Duodenal mucosa (tissue), 2 donors: Measurements from ENCODE around the gene KIAA0753.

Source experiments
- H3K27ac ChIP-seq: one replicate; pipeline ENCODE4 v1.7.0; 2013; ENCODE audit warnings: low read depth, low read length
- H3K27me3 ChIP-seq, 2 donors: one replicate each; pipeline ENCODE4 v1.7.0; 2013; ENCODE audit warnings: low read length in 2 of 2, control low read depth in 1 of 2; ENCODE audit not compliant: insufficient read depth in 2 of 2, control insufficient read depth in 1 of 2
- H3K36me3 ChIP-seq, 2 donors: one replicate each; pipeline ENCODE4 v1.7.0; 2013; ENCODE audit warnings: low read length in 2 of 2, control low read depth in 1 of 2; ENCODE audit not compliant: insufficient read depth in 2 of 2, control insufficient read depth in 1 of 2
- H3K4me1 ChIP-seq, 2 donors: one replicate each; pipeline ENCODE4 v1.7.0; 2013; ENCODE audit warnings: low read length in 2 of 2, control low read depth in 1 of 2; ENCODE audit not compliant: insufficient read depth in 2 of 2, control insufficient read depth in 1 of 2
- H3K4me3 ChIP-seq, 2 donors: one replicate each; pipeline ENCODE4 v1.7.0; 2013; ENCODE audit warnings: low read length in 2 of 2, low read depth in 1 of 2
- H3K9ac ChIP-seq, 2 donors: one replicate each; pipeline ENCODE4 v1.7.0; 2013; ENCODE audit warnings: low read length in 2 of 2, low read depth in 1 of 2
- H3K9me3 ChIP-seq, 2 donors: one replicate each; pipeline ENCODE4 v1.7.0; 2013; ENCODE audit warnings: low read length in 2 of 2, control low read depth in 1 of 2; ENCODE audit not compliant: control insufficient read depth in 1 of 2

The KIAA0753 gene

GRCh38 chr17:6554342-6554741 is 86.2 kb downstream of the KIAA0753 start:
- H3K9ac ChIP-seq = no peak overlapping the region
- H3K27me3 ChIP-seq = peaks cover 14 to 15% of the 10 kb centered on the region in 2 donors
- H3K36me3 ChIP-seq = no peaks in the 10 kb centered on the region
- no peaks in the 10 kb centered on the region for H3K9me3 ChIP-seq
- peaks cover 18 to 25% of the 10 kb centered on the region in 2 donors for H3K4me1 ChIP-seq
- H3K27ac ChIP-seq = no peak overlapping the region
- H3K4me3 ChIP-seq = no peak overlapping the region

DNA sequence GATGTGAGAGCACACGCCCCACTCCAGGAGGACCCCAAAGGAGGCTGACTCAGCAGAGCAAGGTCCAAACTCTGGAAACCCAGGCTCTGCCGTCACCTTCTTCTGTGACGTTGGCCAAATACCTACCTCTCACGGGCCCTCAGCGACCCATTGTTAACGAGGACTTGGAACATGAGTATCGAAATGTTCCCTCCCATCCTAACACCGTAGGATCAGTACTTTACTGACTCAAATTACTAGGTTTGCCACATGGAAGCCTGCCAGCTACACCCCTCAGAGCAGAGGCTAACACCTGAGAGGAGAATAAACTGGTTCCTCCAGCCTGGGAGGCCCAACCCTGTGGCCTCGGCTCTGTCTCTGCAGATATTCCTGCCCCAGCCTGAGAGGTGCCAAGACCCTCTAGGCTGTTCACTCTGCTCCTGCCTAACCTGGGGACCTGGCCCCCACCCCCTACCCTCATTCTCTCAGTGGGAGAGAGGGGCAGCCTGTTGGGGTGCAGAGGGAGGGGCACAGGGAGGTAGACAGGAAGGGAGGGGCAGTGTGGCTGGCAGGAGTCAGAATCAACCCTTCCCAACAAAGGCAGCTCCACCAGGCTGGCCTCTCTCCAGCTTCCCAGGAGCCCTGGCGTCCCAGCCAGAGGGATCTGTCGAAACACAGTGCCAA is 88.5 kb downstream of the KIAA0753 start:
- no peaks in the 10 kb centered on the region for H3K9me3 ChIP-seq
- H3K9ac ChIP-seq = peak overlapping the region in 1 of 2 donors; percentile 17
- no peak overlapping the region for H3K27ac ChIP-seq
- peak overlapping the region in 1 of 2 donors; percentile 24 for H3K4me3 ChIP-seq
- H3K27me3 ChIP-seq = peaks cover 12 to 14% of the 10 kb centered on the region in 2 donors
- peaks cover 18 to 33% of the 10 kb centered on the region in 2 donors for H3K4me1 ChIP-seq
- no peaks in the 10 kb centered on the region for H3K36me3 ChIP-seq

DNA sequence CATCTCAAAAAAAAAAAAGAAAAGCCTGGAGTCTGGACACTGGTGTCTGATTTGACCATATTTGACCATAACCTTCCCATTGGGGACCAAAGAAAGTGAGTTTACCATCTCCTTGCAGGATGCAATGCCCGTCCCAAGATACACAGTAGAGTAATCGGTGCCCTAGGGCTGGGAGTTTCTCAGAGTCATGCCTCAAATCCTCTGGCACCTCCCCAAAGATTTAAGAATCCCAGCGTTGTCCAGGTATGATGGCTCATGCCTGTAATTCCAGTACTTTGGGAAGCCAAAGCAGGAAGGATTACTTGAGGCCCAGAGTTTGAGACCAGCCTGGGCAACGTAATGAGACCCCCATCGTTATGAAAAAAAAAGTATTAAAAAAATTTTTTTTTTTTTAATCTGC is 89.2 kb downstream of the KIAA0753 start:
- Histone ChIP-seq H3K4me3 (no peak overlapping the region), H3K36me3 (no peaks in the 10 kb centered on the region), H3K27ac (no peak overlapping the region), H3K4me1 (peaks cover 18 to 33% of the 10 kb centered on the region in 2 donors), H3K27me3 (peaks cover 12 to 14% of the 10 kb centered on the region in 2 donors), H3K9me3 (no peaks in the 10 kb centered on the region), H3K9ac (no peak overlapping the region)

GRCh38 chr17:6549384-6550036 is 91.0 kb downstream of the KIAA0753 start:
- Histone ChIP-seq H3K27me3 (peaks cover 2% of the 10 kb centered on the region in 2 donors), H3K9ac (no peak overlapping the region), H3K27ac (no peak overlapping the region), H3K36me3 (no peaks in the 10 kb centered on the region), H3K4me3 (no peak overlapping the region), H3K9me3 (no peaks in the 10 kb centered on the region), H3K4me1 (peaks cover 7 to 23% of the 10 kb centered on the region in 2 donors)

DNA sequence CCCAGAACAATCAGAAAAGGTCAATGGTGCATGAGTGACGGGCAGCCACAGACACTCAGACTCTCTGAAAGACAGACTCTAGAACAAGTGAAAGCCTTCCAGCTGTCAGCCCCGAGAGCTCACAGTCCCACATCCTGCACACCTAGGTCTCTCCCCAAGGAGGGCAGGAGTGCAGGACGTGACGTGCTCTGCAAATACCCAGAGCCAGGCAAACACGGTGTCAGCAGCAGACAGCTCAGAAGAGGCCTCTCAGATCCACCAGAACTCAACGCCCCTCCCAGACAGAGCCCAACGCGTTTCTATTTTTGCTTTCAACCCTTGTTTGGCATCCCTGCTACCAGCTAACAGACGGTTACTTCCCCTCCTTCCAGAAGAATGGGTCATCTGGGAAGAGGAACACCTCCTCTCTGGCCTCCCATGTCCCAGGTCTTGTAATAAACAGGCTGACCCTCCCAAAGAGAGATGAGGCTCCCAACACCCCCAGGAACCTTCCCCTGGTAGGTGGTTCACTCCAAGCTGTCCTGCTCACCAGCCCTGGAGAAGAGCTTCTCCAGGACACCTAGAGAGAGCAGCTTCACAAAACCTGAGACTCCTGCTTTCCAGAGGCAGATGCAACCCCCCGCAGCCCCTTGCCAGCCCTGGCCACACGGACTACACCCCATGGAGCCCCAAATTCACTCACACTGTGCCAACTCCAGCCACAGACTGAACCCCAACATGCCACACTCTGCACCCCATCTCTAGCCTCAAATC is 91.8 kb downstream of the KIAA0753 start:
- Histone ChIP-seq H3K27me3 (peaks cover 0 to 2% of the 10 kb centered on the region in 2 donors), H3K27ac (no peak overlapping the region), H3K9me3 (no peaks in the 10 kb centered on the region), H3K4me3 (no peak overlapping the region), H3K36me3 (no peaks in the 10 kb centered on the region), H3K4me1 (peaks cover 7 to 20% of the 10 kb centered on the region in 2 donors), H3K9ac (no peak overlapping the region)

DNA sequence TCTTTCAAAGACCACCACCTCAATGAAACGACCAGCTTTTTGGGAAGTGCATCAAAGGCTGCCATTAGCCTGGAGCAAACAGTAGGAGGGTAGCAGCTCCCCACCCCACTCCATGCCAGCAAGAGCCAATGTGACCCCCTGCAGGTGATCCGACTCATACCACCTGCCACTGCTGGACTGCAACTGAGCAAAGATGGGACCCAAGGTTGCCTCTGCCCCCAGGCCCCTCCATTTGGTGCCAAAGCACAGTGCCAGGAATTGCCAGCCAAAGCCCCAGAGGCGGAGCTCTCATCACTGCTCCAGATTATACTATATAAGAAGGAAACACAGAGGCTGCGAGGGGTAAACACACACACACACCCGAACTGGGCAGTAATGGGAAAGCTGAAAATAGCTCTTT is 92.5 kb downstream of the KIAA0753 start:
- no peaks in the 10 kb centered on the region for H3K9me3 ChIP-seq
- H3K27me3 ChIP-seq = no peaks in the 10 kb centered on the region
- no peak overlapping the region for H3K27ac ChIP-seq
- H3K9ac ChIP-seq = no peak overlapping the region
- no peaks in the 10 kb centered on the region for H3K36me3 ChIP-seq
- H3K4me1 ChIP-seq = peaks cover 7 to 20% of the 10 kb centered on the region in 2 donors
- H3K4me3 ChIP-seq = no peak overlapping the region

DNA sequence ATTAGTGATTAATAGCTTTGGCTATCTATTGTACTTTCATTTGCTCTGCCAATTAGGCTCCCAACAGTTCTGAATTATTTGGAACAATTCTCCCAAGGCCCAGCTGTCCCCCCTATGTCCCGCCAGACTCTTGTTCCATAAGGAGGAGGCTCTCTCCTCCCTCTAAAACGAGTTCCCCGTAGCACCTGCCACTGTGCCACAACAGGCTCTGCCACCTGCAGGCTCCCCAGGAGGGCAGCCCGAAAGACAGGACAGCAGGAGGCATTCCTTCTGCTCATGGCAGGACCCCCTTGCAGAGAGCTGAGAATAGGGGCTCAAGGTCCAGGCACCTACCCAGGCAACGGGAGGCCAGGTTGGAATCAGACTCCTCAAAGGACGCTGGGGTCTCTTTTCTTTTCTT is 93.2 kb downstream of the KIAA0753 start:
- peaks cover 7 to 18% of the 10 kb centered on the region in 2 donors for H3K4me1 ChIP-seq
- H3K9ac ChIP-seq = no peak overlapping the region
- H3K4me3 ChIP-seq = no peak overlapping the region
- no peak overlapping the region for H3K27ac ChIP-seq
- no peaks in the 10 kb centered on the region for H3K9me3 ChIP-seq
- H3K36me3 ChIP-seq = no peaks in the 10 kb centered on the region
- H3K27me3 ChIP-seq = no peaks in the 10 kb centered on the region

- H3K27me3 ChIP-seq = no peaks in the 10 kb centered on the region
Observed at GRCh38 chr17:6546069-6546718, 94.3 kb downstream of the KIAA0753 start.

DNA sequence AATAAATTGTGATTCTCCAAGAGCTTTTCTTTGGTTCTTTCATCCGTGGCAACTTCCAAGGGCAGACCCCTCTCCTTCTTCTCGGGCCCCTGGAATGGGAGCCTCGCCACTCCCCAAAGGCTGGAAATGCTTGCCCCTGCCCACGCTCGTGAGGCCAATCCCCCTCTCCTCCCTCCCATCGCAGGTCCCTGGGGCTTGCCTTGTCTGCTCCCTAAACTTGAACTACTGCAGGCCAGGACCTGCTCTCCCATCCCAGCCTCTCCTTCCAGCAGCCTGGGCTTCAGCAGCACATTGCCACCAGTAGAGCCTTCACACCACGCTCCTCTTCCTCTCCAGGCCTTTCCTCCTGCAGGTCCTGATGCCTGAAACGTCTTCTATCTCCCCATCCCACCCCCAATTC is 95.2 kb downstream of the KIAA0753 start:
- no peaks in the 10 kb centered on the region for H3K36me3 ChIP-seq
- H3K9ac ChIP-seq = no peak overlapping the region
- no peaks in the 10 kb centered on the region for H3K9me3 ChIP-seq
- no peak overlapping the region for H3K27ac ChIP-seq
- H3K4me3 ChIP-seq = no peak overlapping the region
- peaks cover 0 to 8% of the 10 kb centered on the region in 2 donors for H3K4me1 ChIP-seq
- H3K27me3 ChIP-seq = no peaks in the 10 kb centered on the region

More at GRCh38 chr17:6546069-6546718, 94.3 kb downstream of the KIAA0753 start:
- no peaks in the 10 kb centered on the region for H3K9me3 ChIP-seq
- peaks cover 0 to 8% of the 10 kb centered on the region in 2 donors for H3K4me1 ChIP-seq
- no peak overlapping the region for H3K4me3 ChIP-seq
- H3K9ac ChIP-seq = no peak overlapping the region
- no peaks in the 10 kb centered on the region for H3K36me3 ChIP-seq
- H3K27ac ChIP-seq = no peak overlapping the region

- H3K27ac ChIP-seq = no peak overlapping the region
- H3K9ac ChIP-seq = no peak overlapping the region
- no peaks in the 10 kb centered on the region for H3K36me3 ChIP-seq
- H3K4me3 ChIP-seq = no peak overlapping the region
- H3K27me3 ChIP-seq = no peaks in the 10 kb centered on the region
- peaks cover 0 to 8% of the 10 kb centered on the region in 2 donors for H3K4me1 ChIP-seq
- H3K9me3 ChIP-seq = no peaks in the 10 kb centered on the region
Observed at GRCh38 chr17:6544011-6544370, 96.5 kb downstream of the KIAA0753 start.
